Renal cortex interstitium (tissue), 11 donors: Measurements from ENCODE around the gene ULK1. TPM values are rescaled to one million over a fixed set of nuclear protein-coding genes. Genes with fewer than 3 reads are reported as not detected.
"Not testable (repeated sequence)": the region's sequence is repeated elsewhere in the genome, so short reads cannot be mapped to it uniquely, and the experiment has no call there.

Source experiments
- DNase-seq, 11 donors: peaks; one replicate each; pipeline ENCODE4 v3.0.0-alpha.2; 2013; ENCODE audit warnings: low read depth in 9 of 11, low spot score in 4 of 11; ENCODE audit errors: extremely low read depth in 1 of 11
- polyA plus RNA-seq, 3 donors: library from polyadenylated mRNA; unstranded; fragments of 120-200 nt; gene quantifications; one replicate each; pipeline ENCODE4 v1.2.1, GENCODE V29; 2013; ENCODE audit not compliant: insufficient read length in 3 of 3

The ULK1 gene
- polyA plus RNA-seq, 3 donors, result 23.7 to 44.8 (median 37.8) TPM

GRCh38 chr12:131877216-131877615 lies 17.2 kb upstream of the ULK1 start:
- not testable (repeated sequence) for DNase-seq

DNA sequence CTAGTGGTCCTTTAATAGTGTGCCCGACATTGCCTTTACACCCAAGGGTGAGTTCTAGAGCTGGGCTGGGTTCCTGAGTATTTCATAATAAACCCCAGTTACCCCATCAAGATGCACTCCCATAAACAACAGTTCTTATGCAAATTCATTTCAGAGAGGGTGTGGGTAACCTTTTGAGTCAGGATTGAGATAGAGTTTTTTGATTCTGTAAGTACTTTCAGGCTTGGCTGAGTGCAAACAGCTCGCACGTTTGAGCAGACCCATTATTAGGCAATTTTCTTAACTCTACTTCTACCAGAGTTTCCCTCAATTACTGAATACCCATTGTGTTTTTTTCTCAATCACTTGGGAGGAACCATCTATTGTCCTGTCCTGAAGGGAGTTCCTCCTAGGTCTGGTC lies 16.0 kb upstream of the ULK1 start:
- not testable (repeated sequence) for DNase-seq

DNA sequence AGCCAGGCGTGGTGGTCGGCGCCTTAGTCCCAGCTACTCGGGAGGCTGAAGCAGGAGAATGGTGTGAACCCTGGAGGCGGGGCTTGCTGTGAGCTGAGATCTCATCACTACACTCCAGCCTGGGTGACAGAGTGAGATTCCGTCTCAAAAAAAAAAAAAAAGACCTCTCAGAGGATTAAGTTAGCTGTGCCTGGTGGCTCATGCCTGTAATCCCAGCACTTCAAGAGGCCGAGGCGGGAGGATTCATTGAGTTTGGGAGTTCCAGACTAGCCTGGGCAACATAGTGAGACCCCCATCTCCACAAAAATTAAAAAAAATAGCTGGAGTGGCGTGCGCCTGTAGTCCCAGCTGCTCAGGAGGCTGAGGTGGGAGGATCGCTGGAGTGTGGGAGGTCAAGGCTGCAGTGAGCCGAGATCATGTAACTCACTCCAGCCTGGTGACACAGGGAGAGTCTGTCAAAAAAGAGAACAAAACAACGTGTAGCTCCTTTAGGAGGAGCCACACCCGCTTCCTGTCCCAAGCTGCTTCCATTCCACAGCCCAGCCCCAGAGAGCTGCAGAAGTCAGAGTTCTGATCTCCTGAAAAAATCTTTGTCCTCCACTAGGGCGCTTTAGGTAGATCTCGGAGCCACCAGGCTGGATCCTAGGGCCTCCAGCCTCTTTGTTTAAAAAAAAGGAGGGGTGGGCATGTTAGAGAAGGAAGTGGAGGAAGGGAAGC lies 11.5 kb upstream of the ULK1 start:
- DNase-seq, result no peak

GRCh38 chr12:131883521-131883900 lies 10.9 kb upstream of the ULK1 start:
- no peak for DNase-seq

DNA sequence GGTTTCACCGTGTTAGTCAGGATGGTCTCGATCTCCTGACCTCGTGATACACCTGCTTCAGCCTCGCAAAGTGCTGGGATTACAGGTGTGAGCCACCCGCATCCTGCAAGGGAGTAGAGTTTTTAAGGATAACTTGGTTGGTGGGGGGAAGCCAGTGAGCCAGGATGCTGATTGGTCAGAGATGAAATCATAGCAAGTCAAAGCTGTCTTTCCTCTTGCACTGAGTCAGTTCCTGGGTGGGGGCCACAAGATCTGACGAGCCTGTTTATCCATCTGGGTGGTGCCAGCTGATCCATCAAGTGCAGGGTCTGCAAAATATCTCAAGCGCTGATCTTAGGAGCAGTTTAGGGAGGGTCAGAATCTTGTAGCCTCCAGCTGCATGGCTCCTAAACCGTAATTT lies 9.3 kb upstream of the ULK1 start:
- not testable (repeated sequence) for DNase-seq

DNA sequence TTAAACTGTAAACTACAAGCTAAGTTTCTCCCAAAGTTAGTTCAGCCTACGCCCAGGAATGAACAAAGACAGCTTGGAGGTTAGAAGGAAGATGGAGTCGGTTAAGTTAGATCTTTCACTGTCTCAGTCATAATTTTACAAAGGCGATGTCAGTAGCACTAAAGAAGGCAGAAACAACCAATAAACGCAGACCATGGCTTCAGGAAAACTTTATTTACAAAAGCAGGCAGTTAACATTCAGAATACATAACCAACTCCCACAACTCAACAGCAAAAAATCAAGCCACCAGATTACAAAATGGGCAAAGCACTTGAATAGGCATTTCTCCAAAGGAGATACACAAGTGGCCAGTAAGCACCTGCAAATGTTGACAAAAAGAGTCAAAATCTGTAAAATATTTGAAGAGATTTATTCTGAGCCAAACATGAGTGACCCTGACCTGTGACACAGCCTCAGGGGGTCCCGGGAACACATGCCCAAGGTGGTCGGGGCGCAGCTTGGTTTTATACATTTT lies 8.8 kb upstream of the ULK1 start:
- no peak for DNase-seq

- DNase-seq, result not testable (repeated sequence)
Measured at GRCh38 chr12:131891722-131892121, 2.7 kb upstream of the ULK1 start.

DNA sequence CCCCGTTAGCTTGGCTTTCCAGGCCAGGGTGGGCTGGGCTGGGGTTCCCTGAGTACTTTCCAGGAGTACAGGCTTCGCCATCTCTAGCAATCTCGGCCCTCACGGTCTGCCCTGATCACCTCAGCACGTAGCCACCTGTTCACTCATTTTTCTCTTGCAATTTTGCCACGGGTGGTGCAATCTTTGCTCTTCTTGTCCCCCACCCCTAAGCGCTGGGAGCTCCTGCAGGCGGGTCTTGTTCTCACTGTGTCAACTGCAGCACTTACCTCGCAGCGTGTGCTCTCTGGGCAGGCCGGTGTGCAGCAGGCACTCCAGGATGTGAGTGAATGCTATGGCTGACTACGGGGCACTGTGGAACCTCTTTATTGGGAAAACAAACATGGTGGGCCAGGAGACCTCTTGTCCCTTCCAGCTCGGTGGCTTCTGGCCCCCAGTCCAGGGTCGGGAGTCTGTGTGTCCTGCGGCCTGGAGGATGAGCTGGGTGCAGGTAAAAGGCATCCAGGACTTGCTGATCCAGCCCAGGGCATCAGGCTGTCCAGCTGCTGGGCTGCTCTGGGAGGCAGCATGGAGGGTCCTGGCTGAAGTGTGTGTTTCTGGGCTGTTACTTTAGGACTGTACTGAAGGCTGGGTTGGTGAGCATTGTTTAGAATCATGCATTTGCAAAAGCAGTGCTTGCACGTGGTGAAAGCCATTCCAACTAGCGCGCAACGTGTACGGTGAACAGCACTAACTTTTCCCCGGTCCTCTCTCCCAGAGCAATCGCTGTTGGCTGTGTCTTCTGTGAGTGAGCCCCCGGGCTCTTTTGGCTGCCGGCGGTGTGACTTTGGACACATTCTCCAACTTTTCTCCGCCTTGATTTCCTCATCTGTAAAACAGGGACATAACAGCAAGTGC lies 1.5 kb upstream of the ULK1 start:
- no peak for DNase-seq

DNA sequence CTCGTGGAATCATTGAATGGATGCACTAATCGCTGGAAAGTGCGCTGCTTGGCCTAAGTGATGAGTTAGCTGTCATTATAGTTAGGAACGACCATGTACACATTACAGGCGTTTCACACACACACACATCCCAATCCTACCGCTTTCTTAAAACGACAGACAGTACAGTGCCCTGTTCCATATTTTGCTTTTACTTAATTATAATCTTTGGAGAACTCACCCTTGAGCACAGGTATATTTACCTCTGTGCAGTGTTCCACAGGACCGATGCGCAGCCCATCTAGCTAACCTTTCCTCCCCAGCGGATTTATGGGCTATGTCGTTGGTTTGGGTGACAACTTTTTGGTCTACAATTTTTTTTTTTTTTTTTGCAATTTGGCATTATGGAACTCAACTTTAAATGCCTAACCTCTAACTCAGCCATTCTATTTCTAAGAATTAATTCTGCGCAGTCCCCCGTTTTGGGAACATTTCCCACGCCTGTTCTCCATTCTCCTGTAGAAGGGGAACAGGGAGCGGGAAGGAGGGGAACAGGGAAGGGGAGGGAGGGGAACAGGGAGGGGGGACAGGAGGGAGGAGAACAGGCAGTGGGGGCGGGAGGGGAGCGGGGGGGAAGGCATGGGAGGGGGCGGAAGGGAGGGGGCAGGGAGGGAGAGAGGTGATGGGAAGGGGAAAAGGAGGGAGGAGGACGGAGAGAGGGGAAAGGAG lies 663 bp upstream of the ULK1 start:
- peak in 2 of 11 donors; percentile 4 to 24 for DNase-seq

DNA sequence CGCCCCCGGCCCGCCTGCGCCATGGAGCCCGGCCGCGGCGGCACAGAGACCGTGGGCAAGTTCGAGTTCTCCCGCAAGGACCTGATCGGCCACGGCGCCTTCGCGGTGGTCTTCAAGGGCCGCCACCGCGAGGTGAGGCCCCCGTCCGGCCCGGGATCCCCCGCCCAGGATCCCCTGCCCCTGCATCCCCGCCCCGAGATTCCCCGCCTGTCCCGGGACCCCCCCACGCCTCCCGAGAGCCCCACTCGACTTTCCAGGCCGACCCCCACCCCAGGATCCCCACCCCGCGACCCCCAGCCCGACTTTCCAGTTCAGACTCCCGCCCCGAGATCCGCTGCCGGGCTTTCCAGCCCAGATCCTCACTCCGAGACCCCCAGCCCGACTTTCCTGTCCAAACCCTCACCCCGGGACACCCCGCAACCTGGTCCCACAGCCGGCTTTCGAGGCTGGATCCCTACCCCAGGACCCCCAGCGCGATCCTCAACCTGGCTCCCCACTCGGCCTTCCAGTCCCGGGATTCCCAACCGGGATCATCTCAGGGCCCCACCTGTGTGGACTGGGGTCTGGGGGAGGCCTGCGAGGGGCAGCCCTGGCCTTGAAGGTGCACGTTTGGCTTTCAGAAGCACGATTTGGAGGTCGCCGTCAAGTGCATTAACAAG lies 688 bp downstream of the ULK1 start:
- DNase-seq, result peak in 1 of 11 donors; percentile 3

GRCh38 chr12:131895640-131896079 lies 1.2 kb downstream of the ULK1 start:
- DNase-seq, result peak in 1 of 11 donors; percentile 7

DNA sequence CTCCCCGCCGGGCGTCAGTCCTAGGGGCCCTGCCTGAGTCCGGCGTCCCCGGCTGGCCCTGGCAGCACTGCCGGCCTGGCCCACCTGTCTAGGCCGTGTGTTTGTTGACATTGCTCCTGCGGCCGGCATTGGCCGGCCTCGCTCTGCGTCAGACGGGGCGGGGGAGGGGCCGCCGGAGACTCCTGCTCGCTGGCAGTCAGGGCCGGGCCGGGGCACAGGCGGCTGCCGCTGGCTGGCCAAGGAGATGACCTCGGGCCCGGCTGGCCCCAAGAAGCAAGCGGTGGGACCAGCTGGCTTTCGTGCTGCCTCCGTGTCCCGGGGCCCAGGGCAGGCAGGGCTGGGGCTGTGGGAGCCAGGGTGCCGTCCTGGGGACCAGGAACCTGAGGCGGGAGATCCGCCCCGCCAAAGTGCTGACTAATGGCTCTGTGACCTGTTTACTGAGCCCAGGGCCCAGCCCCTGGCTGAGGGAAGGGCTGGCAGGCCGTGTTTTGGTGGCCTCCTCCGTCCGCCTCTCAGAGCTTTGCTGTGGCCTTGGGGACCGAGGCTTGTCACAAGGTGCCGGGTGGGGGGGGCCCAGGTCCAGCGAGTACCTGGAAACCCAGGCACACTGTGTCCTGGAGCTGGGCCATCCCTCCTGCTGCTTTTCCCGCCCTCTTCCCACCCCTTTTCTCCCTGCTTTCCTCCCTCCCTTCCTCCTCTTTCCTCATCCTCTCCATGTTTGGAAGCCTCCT lies 1.8 kb downstream of the ULK1 start:
- DNase-seq, result peak; percentile 51 to 80 (median 67)

DNA sequence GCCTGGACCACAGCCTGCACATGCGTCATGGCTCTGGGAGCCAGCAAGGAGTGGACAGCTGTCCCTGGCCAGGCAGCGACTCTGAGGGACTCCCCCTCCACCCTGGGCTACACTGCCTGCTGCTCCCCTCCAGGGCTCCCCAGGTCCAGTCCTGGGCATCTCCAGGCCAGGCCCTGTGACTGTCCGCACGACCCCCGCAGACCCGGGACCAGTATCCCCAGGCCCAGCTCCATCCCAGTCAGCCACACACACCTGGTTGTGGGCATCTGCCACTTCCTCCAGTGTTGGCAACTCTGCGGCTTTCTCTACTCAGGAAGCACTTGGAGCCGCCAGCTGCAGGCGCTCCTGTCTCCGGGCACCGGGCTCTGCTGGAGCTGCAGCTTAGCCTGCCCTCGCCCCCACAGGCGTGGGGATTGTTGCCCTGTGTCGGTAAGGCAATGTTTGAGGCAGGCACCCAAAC lies 2.4 kb downstream of the ULK1 start:
- DNase-seq, result peak in 2 of 11 donors; percentile 11 to 33

DNA sequence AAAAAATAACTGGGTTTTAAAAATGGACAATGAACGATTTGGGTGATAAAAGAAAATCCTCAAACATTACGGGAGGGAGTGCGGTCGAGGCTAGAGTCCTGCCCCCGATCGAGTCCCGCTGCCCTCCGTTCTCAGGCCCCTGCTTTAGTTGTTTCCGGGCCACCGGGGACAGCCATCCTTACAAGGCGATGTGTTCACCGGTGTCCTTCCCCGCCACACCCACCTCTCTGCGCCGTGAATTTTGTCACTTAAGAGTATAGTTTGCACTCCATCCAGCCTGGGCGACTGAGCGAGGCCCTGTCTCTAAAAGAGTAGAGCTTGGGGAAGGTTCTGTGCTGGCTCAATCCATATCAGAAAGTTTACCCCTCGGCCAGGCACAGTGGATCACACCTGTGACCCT lies 2.9 kb downstream of the ULK1 start:
- DNase-seq, result no peak

DNA sequence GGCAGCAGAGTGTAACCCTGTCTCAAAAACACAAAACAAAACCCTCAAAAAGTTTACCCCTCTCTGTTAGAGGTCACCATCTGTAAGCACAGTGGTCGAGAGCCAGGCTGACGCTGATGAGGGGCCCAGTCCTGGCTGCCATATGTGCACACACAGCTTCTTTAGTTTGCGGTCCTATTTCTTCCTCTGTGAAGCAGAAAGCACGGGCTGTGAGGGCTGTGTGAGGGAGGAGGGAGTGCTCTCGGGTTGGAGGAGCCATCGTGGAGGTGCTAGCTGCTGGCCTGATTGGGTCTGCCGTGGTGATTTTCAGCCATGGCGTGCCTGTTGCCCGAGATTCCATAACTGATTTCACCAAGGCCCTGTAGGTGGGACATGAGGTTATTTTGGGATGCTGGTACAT lies 3.5 kb downstream of the ULK1 start:
- DNase-seq, result no peak

- no peak for DNase-seq
Measured at GRCh38 chr12:131900397-131900796, 6.0 kb downstream of the ULK1 start.

DNA sequence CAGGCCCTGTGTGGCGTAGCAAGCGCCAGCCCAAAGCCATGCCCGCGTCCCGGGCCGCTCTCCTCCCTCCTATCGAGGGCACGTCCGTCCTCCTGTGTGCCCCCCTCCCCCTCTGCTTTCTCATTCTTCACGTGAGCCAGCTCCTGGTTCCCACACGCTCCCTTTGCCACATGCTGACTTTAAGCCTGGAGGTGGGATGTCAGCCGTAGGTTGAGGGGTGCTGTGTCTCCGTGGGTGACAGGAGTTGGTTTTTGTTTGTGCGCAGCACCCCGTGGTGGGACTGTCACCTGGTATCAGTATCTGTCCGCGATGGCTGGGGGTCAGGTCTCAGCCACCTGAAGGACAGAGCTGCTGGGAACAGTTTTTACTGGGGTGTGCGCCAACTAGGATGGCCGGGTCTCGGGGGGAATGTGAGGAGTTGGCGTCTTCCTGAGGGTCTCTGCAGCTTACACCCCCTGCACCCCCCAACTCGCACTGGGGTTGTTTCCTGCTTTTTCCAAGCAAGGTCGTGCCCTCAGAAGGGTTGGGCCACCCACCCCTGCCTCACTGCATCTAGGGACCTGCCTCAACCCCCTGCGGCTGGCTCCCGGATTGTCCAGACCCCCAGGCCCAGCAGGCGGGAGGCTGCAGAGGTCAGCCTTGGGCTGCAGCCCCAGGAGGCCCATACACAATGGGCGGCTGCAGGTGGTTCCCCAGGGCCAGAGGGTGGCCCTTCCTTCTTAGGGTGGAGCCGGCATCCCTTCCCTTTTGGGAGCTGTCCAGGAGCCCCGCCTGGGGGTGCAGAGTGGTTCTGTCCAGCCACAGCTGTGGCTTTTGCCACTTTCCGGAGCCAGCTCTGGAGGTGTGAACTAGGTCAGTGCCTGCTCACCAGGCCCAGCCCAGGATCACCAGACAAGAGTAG lies 7.3 kb downstream of the ULK1 start:
- no peak for DNase-seq
